ENCODE results near the gene EVA1B.

EVA1B gene

DNA sequence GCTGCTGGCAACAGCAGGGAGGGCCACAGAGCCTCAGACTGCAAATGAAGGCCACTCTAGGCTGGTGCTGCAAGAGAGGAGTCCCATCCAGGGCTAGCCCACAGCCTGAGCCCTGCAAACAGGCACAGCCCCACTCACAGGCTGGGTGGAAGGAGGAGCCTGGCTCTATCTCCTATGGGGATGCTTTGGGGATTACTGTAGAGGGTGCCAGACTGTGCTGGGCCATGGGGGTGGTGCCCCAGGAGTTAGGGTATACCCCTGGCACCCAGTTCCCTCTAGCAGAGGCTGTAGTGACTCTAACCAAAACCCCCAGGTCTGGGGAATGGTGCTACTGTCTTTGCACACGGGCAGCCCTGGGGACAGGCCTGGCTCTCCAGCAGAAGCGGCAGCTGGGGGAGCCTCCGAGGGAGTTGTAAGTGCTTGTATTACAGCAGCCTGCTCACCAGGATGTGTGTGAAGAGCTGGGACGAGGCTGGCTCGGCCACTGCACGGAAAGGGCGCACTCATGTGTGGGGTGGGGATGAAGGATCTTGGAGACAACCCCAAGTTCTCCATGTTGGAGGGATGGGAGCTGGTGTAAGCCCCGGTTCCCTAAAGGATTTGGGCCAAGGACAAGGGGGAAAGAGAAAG is 23.4 kb upstream of the EVA1B start:
- DNase-seq, result no peak

DNA sequence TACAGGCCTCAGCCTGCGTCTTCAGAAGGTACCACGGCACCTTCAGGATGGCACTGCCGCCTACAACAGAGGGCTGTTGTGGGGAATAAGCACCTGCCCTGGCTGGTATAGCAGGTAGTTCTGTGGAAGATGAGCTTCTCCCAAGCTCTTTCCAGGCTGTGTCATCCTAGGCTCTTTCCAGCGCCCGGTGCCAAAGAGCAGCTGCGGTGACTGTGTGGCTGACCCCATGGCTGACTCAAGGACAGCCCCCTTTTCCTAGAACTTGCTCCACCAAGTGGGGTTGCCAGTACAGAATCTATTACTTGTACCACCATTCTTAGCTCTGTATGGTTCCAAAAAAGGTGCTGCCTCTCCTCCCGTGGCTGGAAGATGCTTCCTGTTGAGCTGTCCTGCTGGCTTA is 21.9 kb upstream of the EVA1B start:
- no peak for DNase-seq

DNA sequence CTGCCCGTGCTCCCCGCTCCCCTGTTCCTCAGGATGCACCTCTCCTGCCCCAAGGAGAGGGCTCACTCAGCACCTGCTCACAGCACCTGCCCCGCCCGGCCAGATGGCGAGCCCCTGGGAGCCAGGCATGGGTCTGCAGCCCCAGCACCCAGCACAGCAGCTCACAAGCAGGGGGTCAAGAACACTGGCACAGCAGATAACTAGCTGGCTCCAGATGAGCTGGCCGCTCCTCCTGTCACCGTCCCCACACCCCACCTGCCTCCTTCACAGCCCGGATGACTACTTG is 20.9 kb upstream of the EVA1B start:
- DNase-seq, result no peak

DNA sequence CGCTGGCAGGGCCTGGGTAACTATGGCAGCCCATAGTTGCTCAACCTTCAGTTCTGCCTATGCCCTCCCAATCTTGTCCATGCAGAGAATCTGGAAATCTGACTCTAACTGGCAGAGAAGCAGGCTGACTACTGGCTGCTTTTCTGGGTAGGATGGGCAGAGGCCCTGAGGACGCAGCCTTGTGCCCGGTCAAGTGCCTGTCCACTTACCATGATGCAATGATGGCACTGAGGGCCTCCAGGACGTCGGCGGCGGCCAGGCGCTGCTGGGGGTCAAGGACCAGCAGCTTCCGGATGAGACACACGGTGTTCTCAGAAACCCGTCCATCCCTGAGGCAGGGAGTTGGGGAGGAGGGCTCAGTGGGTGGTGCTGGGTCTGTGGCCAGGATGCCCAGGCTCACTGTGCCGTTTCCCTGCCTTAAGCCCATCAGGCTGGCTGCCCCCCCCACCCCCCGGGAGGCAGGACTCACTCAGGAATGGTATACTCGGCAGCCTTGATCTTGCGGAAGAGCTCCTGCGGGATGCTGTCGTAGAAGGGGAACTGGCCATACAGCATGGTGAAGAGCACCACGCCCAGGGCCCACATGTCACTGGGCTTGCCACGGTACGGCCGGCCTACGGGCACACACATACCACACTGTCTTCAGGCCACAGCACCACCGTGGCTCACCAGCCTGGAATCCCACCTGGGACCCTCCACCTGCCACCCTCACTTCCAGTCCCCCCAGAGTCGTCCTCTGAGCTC is 20.4 kb upstream of the EVA1B start:
- DNase-seq, result no peak

DNA sequence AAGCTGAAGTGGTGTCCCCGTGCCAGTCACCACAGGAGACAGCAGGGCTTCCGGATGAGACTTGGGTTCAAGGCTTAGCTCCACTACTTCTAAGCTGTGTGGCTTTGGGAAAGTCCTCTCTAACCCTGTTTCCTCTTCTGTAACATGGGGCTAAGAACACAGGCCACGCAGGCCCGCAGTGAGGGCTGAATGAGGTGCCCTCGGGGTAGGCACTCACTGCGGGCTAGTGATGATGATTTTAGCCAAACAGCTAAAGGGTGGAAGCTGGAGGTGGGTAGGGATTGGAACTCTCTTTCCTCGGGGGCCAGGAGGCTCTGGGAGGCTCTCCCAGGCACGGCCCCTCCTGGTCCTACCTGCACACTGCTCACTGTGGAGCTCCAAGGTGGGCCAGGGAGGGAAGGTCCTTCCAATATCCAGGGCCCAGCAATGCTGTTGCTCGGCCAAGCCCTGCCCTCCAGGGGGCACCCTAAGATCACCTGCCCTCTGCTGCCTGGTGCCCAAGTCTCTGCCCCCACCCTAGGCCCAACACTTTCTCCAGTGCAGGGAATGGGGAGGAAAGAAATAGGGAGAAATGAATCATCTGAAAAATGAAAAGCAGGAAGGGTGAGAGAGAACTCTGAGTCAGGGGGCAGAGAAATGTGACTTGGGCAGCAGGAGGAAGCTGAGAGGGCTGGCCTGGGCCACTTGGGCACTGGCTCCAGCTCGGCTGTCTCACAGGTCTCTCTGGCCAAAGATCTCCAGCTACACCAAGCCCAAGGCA is 19.2 kb upstream of the EVA1B start:
- DNase-seq, result peak in 17 of 51 donors; percentile 5 to 60 (median 29)

DNA sequence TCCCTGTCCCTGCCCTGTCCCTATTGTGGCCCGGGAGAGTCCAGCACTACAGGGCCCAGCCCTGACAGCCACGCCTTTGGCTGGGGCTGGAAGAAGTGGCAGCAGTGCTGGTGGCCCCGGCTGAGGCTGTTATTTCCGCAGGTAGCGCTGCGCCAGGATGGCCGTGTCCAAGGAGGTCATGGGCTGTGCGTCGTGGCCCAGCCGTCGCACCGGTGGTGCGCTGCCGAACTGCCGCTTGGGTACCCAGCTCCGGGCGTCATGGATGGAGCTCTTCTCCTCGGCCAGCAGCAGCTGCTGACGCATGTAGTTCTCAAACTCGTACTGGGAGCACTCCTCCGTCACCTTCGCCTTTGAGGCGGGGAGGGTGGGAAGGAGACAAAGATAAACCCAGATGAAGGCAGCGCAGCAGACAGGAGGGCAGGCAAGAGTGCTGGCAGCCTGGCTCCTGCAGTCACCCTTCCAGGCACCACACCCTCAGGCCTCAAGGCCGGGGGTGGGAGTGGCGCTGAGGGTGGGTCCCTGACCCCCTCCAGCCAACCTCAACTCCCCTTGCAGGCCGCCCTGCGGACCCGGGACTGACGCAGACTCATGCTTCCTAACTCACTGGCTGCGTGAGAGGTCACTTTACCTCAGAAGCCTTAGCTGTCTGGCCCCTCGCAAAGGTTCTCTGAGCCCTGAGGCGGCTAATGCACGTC is 18.3 kb upstream of the EVA1B start:
- no peak for DNase-seq

DNA sequence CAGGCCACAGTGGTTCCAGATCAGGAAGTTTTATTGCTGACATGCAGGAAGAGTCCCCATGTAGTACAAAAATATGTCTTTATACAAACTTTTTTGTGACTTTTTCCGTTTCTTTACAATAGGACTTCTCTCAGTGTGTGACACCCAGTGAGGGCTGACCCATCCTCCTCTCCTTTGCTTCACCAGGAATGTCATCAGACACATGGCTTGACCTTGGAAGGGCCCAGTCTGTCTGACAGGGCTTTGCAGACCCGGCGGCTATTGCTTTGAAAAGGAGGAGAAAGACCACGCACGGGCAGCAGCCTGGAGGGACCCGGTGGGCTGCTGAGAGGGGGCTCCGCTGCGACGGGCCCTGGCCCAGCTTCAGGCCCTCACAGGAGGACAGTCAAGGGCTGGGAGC is 16.2 kb upstream of the EVA1B start:
- DNase-seq, result no peak

DNA sequence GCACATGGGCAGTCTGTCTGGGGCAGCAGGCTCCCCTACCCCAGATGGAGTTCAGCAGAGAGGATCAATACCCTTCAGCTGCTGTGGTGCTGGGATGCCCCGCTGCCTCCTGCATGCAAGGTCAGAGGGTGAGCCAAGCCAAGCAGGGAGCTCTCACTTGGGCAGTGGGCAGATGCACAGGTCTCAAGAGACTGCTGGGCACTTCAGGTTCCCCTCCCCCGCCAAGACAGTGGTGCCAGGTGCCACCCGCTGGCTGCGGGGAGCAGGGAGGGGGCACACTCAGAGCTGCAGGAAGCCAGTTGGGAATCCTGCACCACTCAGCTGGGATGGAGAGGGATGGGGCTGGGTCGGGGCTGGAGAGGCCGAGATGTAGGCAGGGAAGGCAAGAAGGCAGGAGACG is 15.8 kb upstream of the EVA1B start:
- no peak for DNase-seq

DNA sequence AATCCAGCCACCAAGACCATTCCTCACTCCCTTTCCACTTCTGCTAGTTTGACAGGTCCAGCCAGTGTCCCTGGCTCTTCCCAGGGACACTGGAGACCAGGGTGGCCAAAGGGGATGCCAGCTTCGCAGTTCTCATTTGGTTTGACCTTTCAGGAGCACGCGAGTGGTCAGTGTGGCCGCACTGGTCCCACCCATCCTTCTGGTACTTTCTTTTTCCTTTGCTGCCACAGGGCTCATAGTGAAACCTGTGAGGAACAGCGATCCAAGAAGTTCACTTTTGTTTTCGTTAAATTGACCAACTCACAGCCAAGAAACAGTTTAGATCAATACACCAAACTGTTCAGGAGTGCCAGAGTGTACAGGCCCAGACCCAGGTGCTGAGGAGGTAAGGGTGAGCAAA is 14.4 kb upstream of the EVA1B start:
- no peak for DNase-seq

DNA sequence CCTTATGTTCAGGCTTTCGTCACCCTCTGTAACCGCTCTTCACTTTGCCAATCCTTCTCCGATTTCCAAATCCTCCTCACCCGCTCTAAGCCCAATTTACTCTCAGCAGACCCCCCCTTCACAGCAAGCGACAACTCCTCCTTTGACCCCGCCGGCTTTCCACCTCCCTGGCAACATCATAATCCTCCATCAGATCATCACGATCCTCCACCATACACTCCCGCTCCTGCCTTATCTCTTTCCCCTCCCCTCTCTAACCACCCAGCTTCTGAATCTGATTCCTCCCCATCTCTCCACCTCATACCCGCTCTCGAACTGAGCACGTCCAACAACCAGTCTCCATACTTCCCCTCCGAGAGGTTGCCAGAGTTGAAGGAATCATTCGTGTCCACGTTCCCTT is 7.5 kb upstream of the EVA1B start:
- DNase-seq, result no peak

DNA sequence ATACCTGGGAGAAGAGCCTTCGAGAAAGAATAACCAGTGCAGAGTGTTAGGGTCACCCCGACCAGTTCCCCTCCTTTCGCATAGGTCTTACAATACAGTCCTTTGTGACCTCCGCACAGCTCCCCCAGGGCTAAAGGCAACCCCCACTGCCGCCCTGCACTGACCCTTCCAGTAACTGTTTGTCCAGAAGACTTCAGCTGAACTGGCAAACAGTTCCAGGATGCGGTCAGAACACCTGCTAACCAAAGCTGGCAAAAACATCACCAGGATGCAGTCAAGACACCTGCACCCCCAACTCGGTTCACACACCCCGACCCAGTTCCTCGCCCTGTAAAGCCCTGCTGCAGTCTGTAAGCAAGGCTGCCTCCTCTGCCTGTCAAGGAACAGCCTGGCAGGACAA is 6.4 kb upstream of the EVA1B start:
- DNase-seq, result no peak

DNA sequence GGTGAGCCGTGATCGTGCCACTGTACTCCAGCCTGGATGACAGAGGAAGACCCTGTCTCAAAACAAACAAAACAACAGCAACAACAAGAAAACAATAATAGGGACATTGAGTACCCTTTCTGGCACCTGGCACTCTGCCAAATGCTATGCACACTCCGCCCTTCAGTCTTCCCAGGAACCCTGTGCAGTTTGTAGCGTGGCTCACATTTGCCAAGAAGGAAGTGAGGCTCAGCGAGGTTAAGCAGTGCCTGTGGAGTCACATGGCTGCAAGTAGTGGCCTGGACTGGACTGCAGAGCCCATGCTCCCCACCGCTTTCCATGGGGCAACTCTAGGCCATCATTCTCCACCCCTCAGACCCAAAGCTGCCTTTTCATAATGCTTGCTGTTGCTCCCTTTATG is 5.3 kb upstream of the EVA1B start:
- peak in 1 of 51 donors; percentile 12 for DNase-seq

DNA sequence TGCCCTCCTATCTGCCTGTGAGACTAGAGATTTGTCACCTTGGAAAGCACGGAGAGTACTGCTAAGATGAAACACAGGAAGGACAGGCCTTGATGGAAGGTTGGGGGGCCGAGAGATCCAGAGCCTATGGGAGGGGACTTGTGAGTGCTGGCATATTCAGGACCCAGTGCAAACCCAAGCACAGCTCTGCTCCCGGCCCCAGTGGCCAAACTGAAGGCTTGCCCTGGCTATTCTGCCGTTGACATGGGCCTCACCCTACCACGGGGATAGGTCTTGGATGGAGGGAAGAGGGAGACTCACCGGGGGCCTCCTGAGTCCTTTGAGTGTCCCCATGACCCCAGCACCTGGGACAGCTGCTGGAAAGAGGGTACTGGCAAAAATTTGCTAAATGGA is 4.6 kb upstream of the EVA1B start:
- no peak for DNase-seq

DNA sequence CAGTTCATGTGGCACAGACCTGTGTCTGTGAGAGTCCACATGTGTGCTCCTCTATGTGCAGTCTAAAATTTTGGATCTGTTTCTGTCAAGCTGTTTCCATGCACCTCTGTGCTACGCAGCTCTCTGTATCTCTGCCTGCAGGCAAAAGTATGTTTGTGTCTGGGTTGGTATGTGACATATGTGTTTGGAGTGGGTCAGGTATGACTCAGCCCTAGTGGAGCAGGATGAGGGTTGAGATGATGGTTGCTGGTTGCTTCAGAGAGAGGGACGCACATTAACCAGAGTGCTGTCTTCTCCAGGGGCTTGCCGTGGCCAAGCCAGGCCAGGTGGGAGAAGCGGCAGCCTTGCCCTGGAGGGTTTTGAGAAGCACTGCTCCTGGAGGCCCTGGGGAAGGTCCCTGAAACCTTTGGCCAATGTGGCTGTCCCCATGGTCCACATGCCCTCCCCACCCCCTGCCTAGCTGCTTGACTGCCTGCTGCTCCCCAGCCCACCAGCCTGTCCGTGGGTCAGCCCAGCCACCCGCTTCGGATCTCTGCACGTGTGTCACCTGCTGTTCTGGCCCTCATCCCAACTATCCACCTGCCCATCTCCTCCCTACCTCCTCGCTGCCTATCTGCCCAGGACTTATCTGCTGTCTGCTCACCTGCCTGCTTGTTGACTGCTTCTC is 4.1 kb upstream of the EVA1B start:
- DNase-seq, result no peak

DNA sequence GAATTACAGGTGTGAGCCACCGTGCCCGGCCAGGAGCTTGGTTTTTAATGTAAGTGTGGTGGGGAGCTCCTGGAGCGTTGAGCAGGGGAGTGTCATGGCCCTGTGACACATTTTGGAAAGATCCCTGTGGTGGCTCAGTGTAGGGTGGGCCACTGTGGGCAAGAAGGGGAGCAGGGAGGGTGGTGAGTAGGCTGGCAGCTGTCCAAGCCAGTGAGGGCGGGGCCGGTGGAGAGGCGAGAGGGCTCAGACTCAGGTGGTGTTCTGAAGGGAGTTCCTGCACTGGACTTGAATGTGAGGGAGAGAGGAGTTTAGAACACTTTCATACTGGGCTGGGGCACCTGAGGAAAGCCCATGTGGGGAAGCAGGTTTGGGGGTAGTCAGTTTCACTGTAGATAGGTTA is 3.1 kb upstream of the EVA1B start:
- DNase-seq, result no peak

DNA sequence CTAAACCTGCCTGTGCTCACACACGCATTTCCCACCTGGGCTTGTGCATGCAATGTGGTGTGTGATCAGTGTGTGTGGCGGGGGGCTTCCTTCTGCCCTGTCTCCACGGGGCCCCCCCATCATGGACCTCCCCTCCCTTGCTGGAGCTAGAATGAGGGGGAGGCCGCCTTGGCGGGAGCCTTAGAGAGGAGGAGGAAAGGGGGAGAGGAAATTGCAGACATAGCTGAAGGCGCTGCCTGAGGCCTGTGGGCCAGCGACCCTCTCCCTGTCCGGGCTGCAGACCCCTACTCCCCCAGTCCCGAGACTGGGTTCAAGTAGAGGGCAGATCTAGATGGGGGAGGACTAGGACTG is 883 bp upstream of the EVA1B start:
- no peak for DNase-seq

DNA sequence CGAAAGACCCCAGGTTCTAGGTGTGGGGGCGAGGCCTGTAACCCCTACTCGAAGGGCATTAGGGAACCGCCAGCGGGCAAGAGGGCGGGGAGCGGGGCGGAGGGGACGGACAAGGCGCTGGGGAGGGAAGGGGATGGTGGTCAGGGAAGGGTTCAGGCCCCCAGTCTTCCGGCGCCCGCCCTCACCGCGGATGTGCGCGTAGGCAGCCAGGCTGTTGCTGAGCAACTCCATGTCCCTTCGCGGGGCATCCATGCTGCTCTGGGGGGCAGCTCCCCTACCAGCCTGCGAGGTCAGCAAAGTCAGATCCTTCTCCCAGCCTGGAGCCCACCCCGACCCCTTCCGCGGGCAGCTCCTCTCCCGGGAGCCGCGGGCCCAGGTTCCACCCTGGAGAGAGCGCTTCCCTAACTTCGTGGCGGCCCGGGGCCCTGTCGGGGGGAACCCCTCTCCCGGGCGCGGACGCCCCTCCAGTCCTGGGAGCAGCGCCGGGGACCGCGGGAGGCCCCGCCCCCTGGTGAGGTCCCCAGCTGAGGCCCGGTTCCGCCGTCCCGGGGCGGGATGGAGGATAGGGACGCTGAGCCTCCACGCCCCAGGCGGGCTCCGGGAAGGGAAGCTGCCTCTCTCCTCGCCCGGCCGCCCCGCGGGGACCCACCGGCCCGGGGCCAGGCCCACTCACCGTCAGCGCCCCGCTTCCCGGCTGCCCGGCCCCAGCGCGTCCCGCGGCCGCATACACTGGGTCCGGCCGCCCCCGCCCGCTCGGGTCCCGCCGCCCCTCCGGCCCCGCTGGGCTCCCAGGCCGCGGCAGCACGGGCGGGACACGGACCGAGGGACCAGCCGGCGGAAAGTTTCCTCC is 434 bp downstream of the EVA1B start:
- peak in 7 of 51 donors; percentile 9 to 55 (median 36) for DNase-seq

DNA sequence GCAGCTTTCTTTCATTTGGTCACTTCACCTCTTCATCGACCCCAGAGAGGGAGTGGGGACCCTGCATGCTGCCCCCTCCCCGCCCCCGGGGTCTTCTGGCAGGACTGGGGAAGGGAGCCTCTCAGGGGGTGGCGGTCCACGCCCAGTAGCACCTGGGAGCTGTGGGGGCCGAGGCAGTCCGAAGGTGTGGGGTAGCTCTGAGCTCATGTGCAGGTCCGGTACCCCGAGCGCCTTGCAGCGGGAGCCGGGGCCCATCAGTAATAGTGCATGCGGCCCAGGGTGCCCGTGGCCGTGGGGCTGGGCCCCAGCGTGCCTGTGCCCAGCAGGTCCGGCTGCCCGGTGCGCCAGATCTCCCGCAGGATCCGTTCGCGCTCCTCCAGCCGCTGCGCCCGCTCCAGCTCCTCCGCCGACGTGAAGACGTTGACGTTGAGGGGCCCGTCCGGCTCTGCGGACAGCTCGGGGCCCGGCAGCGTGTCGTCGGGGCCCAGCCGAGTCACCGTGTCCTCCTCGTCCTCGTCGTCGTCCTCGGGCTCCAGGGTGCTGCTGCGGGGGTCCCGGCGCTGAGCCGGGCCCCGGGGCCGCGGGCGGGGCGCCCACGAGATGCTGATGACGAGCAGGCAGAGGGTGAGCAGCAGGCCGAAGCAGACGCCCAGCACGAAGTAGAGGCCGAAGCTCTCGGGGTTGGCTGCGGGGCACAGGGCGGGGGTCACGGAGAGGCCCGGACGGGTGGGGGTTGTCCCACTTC is 1.2 kb downstream of the EVA1B start:
- DNase-seq, result no peak

DNA sequence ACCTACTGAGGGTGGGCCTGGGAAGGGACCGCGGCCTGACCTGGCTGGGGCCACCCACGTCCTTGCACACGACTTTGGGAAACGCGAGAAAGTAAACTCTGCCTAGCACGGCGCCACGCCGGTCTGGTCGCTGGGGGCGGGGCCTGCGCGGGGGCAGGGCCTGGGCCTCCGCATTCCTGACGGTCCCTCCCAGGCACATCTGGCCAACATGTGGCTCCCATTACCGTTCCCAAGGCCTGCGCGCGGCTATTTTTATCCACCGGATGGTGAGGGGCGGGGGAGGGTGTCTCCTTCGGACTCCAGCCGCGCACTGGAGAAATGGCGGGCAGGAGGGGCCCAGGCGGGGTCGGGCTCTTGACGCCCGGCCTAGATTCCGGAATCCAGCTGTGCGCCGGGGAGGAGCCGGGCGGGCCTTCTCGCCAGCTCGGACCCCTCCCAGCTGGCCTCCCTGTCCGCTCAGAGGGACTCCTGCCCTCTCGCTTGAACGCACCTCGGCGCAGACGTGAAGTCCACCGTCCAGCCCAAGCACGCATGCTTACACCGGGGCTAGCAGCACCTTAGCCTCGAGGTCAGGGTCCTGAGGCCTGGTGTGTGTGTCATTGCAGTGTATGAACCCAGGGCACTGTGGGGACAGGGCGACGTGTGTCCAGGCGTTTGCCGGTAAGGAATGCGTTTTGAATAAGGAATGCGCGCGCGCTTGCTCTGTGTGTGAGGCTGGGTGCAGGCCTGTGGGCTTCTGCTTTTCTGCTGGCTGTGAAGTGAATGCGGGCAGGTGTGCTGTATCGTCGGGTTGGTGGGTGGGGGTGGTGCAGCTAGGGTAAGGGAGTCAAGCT is 2.1 kb downstream of the EVA1B start:
- no peak for DNase-seq

All from hypothalamus (tissue), 51 donors.